GM12891 (cell line): ENCODE results near the gene KCNK4. TPM values are rescaled to one million over a fixed set of nuclear protein-coding genes. Genes with fewer than 3 reads are reported as not detected.
A peak's percentile ranks its signal among the peaks of the same experiment; 100 is the strongest.
"Not testable (repeated sequence)": the region's sequence is repeated elsewhere in the genome, so short reads cannot be mapped to it uniquely, and the experiment has no call there.

Source experiments
- DNase-seq: peaks from one replicate; pipeline ENCODE4 v3.0.0; 2011; ENCODE audit warnings: low spot score; ENCODE audit not compliant: insufficient read length
- FAIRE-seq: peaks from 2 replicates; lab custom pipeline; 2011; peaks lifted over from hg19 to GRCh38; lab: Jason Lieb, UNC
- PAX5 ChIP-seq: IDR thresholded peaks from 2 replicates; pipeline ENCODE4 v1.6.1; 2011; ENCODE audit warnings: low read length, moderate library complexity, mild to moderate bottlenecking; ENCODE audit not compliant: insufficient read depth, severe bottlenecking
- POLR2A ChIP-seq: IDR thresholded peaks from 2 replicates; pipeline ENCODE4 v1.6.1; 2011; ENCODE audit warnings: low read depth, low read length, control low read depth
- POLR2AphosphoS5 ChIP-seq: IDR thresholded peaks from 2 replicates; pipeline ENCODE4 v1.6.1; 2011; ENCODE audit warnings: low read depth, low read length, control low read depth
- POU2F2 ChIP-seq: IDR thresholded peaks from 2 replicates; pipeline ENCODE4 v1.6.1; 2011; ENCODE audit warnings: low read depth, mild to moderate bottlenecking, control low read depth, low read length, moderate library complexity
- SPI1 ChIP-seq: IDR thresholded peaks from 2 replicates; pipeline ENCODE4 v1.6.1; 2011; ENCODE audit warnings: low read depth, low read length, control low read depth
- TAF1 ChIP-seq: IDR thresholded peaks from 2 replicates; pipeline ENCODE4 v1.6.1; 2011; ENCODE audit warnings: low read depth, low read length, control low read depth
- polyA plus RNA-seq: library from polyadenylated mRNA; unstranded; fragments of >200 nt; gene quantifications from one replicate; pipeline ENCODE4 v1.2.1, GENCODE V29; 2012; ENCODE audit warnings: low read depth, missing spikeins, inconsistent platforms; ENCODE audit not compliant: missing spikeins

KCNK4 gene
- 0.06 TPM for polyA plus RNA-seq

GRCh38 chr11:64291262-64291751 is at the start of gene KCNK4:
TSS of gene KCNK4 (plus strand) at chr11:64291302. CDS start at chr11:64293019, 1,717 bp downstream.
- DNase-seq, result no peak
- TF ChIP-seq POLR2A (no peak), POU2F2 (no peak), SPI1 (no peak), PAX5 (no peak), TAF1 (no peak), POLR2AphosphoS5 (no peak)
- no peak for FAIRE-seq

- no peak for TF ChIP-seq PAX5
- TF ChIP-seq POU2F2, result no peak
- TF ChIP-seq SPI1, result no peak
- TF ChIP-seq POLR2AphosphoS5, result peak; percentile 63
- TF ChIP-seq TAF1, result 0 out of 2 replicates have a peak, but pooled peaks have one; percentile 6
- TF ChIP-seq POLR2A, result peak; percentile 51
- DNase-seq (peak; percentile 88), FAIRE-seq (peak; percentile 66)
These were observed 49.4 kb upstream of the KCNK4 start for GRCh38 chr11:64241491-64242374.

GRCh38 chr11:64243236-64243854 is 47.8 kb upstream of the KCNK4 start:
- DNase-seq (no peak), FAIRE-seq (no peak)
- TF ChIP-seq POLR2AphosphoS5 (peak; percentile 38; the same call in 1 of the 2 replicates), TAF1 (no peak), PAX5 (no peak), POU2F2 (no peak), SPI1 (no peak), POLR2A (0 out of 2 replicates have a peak, but pooled peaks have one; percentile 54)

GRCh38 chr11:64244107-64244506 is 47.0 kb upstream of the KCNK4 start:
- FAIRE-seq (no peak), DNase-seq (no peak)
- no peak; the same call in 1 of the 2 replicates for TF ChIP-seq POLR2AphosphoS5

- TF ChIP-seq POLR2A, result no peak
- peak; percentile 61; the same call in 1 of the 2 replicates for TF ChIP-seq POLR2AphosphoS5
- DNase-seq, result no peak
- no peak for FAIRE-seq
These were observed 46.1 kb upstream of the KCNK4 start for GRCh38 chr11:64244966-64245365.

- no peak for DNase-seq
- FAIRE-seq, result no peak
- TF ChIP-seq TAF1, result no peak
- no peak; the same call in 1 of the 2 replicates for TF ChIP-seq SPI1
- no peak for TF ChIP-seq POLR2A
- no peak for TF ChIP-seq POLR2AphosphoS5
- TF ChIP-seq POU2F2, result no peak
- no peak for TF ChIP-seq PAX5
These were observed 45.7 kb upstream of the KCNK4 start for GRCh38 chr11:64245401-64245796.

- no peak for DNase-seq
- TF ChIP-seq SPI1 (no peak), POU2F2 (no peak), TAF1 (0 out of 2 replicates have a peak, but pooled peaks have one; percentile 17), POLR2A (0 out of 2 replicates have a peak, but pooled peaks have one; percentile 23)
- peak; percentile 16 for FAIRE-seq
These were observed 45.1 kb upstream of the KCNK4 start for GRCh38 chr11:64245797-64246620.

GRCh38 chr11:64246621-64246870 is 44.6 kb upstream of the KCNK4 start:
- not testable (repeated sequence) for FAIRE-seq, DNase-seq

- DNase-seq (peak; percentile 85), FAIRE-seq (peak; percentile 59)
- no peak for TF ChIP-seq PAX5
- TF ChIP-seq POLR2AphosphoS5, result no peak
- TF ChIP-seq POU2F2, result no peak
- TF ChIP-seq TAF1, result no peak
- TF ChIP-seq POLR2A, result no peak
- TF ChIP-seq SPI1, result no peak
These were observed 44.0 kb upstream of the KCNK4 start, which contains the start of gene PPP1R14B for GRCh38 chr11:64246871-64247728. TSS of gene PPP1R14B (minus strand) at chr11:64246943. CDS start at chr11:64246673, 270 bp downstream.
